Measurements from ENCODE around the gene ACO2. TPM values are rescaled to one million over a fixed set of nuclear protein-coding genes. Genes with fewer than 3 reads are reported as not detected.

The ACO2 gene
- total and polyA plus RNA-seq, 2 of the 8 experiments (the other 6 are each of a cell fraction or from before 2014, with no cell fraction given) = 52.8 to 75.4 TPM

DNA sequence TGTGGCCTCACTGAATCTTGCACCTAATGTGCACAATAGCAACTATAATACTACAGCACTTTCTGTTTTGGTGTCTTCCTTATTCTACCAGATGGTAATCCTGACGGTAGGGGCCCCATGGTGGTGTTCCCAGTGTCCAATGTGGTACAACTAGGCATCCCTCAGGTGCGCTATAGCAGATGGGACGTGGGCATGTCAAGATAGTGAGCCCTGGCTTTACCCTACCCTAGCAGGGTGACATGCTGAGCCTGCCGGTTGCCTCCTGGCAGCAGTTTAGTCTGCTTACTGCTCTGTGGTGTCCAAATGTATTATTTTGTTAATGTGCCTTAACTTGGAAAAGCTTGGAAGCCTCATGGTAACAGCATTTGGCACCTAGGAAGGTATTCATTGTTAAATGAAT, 19.2 kb downstream of the ACO2 start:
- Histone ChIP-seq H4K8ac (ENCODE audit: extremely low read depth, insufficient read depth, low read length) (no peak overlapping the region), H2BK20ac (ENCODE audit: low read length) (0 out of 2 replicates have a peak overlapping the region, but pooled peaks have one; percentile 61), H2BK12ac (ENCODE audit: low read depth, low read length) (0 out of 2 replicates have a peak overlapping the region, but pooled peaks have one; percentile 60), H3K4me2 (ENCODE audit: insufficient read depth in 1 of 2, low read depth in 2 of 2, low read length in 2 of 2) (peak overlapping the region; percentile 40 to 50; a peak in 3 of 4 replicates), H3K56ac (replicated peaks; ENCODE audit: insufficient read length, low read depth, low read length) (no peak overlapping the region), H2AFZ (ENCODE audit: low read length) (no peak overlapping the region), H3K23me2 (ENCODE audit: low read depth, low read length) (no peaks in the 10 kb centered on the region), H3K4ac (replicated peaks; ENCODE audit: insufficient read length, low read depth, low read length) (peak overlapping the region; percentile 16), H2BK120ac (replicated peaks; ENCODE audit: low read depth, low read length) (no peak overlapping the region), H3K27me3 (replicated peaks in 1 of 4; ENCODE audit: control insufficient read depth in 3 of 4, extremely low read depth in 1 of 4, insufficient read depth in 3 of 4, low read length in 3 of 4) (no peaks in the 10 kb centered on the region), H3K14ac (ENCODE audit: insufficient read length) (no peak overlapping the region), H2BK15ac (ENCODE audit: low read length) (peak overlapping the region; percentile 81; the same call in 1 of the 2 replicates), H3K27ac (ENCODE audit: low read depth, low read length) (no peak overlapping the region), H3K36me3 (ENCODE audit: control insufficient read depth in 2 of 4, insufficient read depth in 4 of 4, low read length in 3 of 4) (no peaks in the 10 kb centered on the region; a peak in 1 of 8 replicates), H3K23ac (ENCODE audit: insufficient read length) (no peak overlapping the region), H3K4me3 (ENCODE audit: extremely low read depth in 1 of 4, insufficient read depth in 2 of 4, low read depth in 3 of 4, low read length in 4 of 4) (no peak overlapping the region), H3K4me1 (replicated peaks in 1 of 4; ENCODE audit: control insufficient read depth in 3 of 4, insufficient read depth in 4 of 4, low read length in 3 of 4) (peaks cover 4 to 21% (median 15%) of the 10 kb centered on the region in 4 experiments; a peak in 6 of 7 replicates), H4K91ac (replicated peaks; ENCODE audit: insufficient read length, low read length) (no peak overlapping the region), H3K9me3 (ENCODE audit: insufficient read depth in 2 of 2, low read depth in 1 of 2, low read length in 1 of 2) (no peaks in the 10 kb centered on the region), H3K9ac (replicated peaks in 1 of 4; ENCODE audit: extremely low read depth in 1 of 4, low read depth in 3 of 4, low read length in 3 of 4) (no peak overlapping the region), H3K79me2 (ENCODE audit: control insufficient read depth in 1 of 2, insufficient read depth in 2 of 2, low read length in 2 of 2) (peaks cover 7 to 72% of the 10 kb centered on the region in 2 experiments), H2AK5ac (ENCODE audit: low read depth, low read length) (peak overlapping the region; percentile 83; the same call in 1 of the 2 replicates), H3K79me1 (ENCODE audit: low read depth, low read length) (peaks cover 8% of the 10 kb centered on the region), H4K20me1 (replicated peaks in 1 of 2; ENCODE audit: control insufficient read depth in 1 of 2, insufficient read depth in 2 of 2, low read length in 2 of 2) (peaks cover 0 to 3% of the 10 kb centered on the region in 2 experiments), H2BK5ac (ENCODE audit: low read depth, low read length) (0 out of 2 replicates have a peak overlapping the region, but pooled peaks have one; percentile 89), H4K5ac (ENCODE audit: insufficient read length, low read depth, low read length) (no peak overlapping the region), H3K18ac (ENCODE audit: extremely low read depth, low read length) (no peak overlapping the region)
- DNase-seq (ENCODE audit: low read depth in 1 of 2, low spot score in 2 of 2) (no peak), FAIRE-seq (peak; percentile 7)
- CTCF ChIA-PET (ENCODE audit: partially characterized antibody) = interaction anchor here (0.8 to 2.8 kb wide), 5 partner anchors 12 to 84 kb away, joined by 3 to 12 read pairs (median 6); no protein-coding TSS in a partner anchor
- POLR2A ChIA-PET (ENCODE audit: partially characterized antibody) = interaction anchor here (1.0 to 3.5 kb wide), 10 partner anchors 9 to 107 kb away, joined by 3 to 17 read pairs (median 4); partner anchors contain the start of genes ACO2, PHF5A, TEF and TOB2
- 69% methylated on average over 4 of the region's 4 CpGs; no CpG with 5 or more reads in 1 of the 2 experiments for WGBS, 2 experiments (ENCODE audit: extremely low coverage in 1 of 2, insufficient coverage in 1 of 2, insufficient read length in 1 of 2, insufficient replicate concordance in 2 of 2, low coverage in 1 of 2, low lambda C conversion rate in 2 of 2, missing lambda C conversion rate in 1 of 2)
- TF ChIP-seq, protein P1, sequence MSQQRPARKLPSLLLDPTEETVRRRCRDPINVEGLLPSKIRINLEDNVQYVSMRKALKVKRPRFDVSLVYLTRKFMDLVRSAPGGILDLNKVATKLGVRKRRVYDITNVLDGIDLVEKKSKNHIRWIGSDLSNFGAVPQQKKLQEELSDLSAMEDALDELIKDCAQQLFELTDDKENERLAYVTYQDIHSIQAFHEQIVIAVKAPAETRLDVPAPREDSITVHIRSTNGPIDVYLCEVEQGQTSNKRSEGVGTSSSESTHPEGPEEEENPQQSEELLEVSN (IDR thresholded peaks at IDR 0.05) = no peak
- no peak for TF ChIP-seq CHD1 (IDR thresholded peaks at IDR 0.05; ENCODE audit: low read depth, low read length)
- TF ChIP-seq EP300 (IDR thresholded peaks at IDR 0.05; ENCODE audit: borderline replicate concordance in 1 of 2, low read depth in 2 of 2, low read length in 2 of 2) = no peak
- TF ChIP-seq POLR2AphosphoS5 (IDR thresholded peaks at IDR 0.05; ENCODE audit: low read depth, low read length) = no peak
- TF ChIP-seq MAFK (IDR thresholded peaks at IDR 0.05; ENCODE audit: low read depth, low read length) = no peak
- no peak for TF ChIP-seq CREB1 (IDR thresholded peaks at IDR 0.05)
- TF ChIP-seq YY1 (IDR thresholded peaks at IDR 0.05; ENCODE audit: low read depth, low read length) = no peak
- TF ChIP-seq SP1 (IDR thresholded peaks at IDR 0.05; ENCODE audit: low read depth, low read length) = no peak
- TF ChIP-seq RXRA (IDR thresholded peaks at IDR 0.05; ENCODE audit: insufficient read depth, low read depth, low read length) = no peak
- TF ChIP-seq EGR1 (IDR thresholded peaks at IDR 0.05; ENCODE audit: borderline replicate concordance, low read depth, low read length) = no peak
- TF ChIP-seq POLR2A (IDR thresholded peaks at IDR 0.05; ENCODE audit: control extremely low read depth in 1 of 2, low read depth in 2 of 2, low read length in 2 of 2) = no peak
- TF ChIP-seq SIX5 (IDR thresholded peaks at IDR 0.05; ENCODE audit: low read depth, low read length) = no peak
- no peak for TF ChIP-seq JUND (IDR thresholded peaks at IDR 0.05; ENCODE audit: low read length)
- TF ChIP-seq EZH2 (IDR thresholded peaks at IDR 0.05; ENCODE audit: low read depth, low read length, severe bottlenecking) = no peak

All from H1 (cell line).